Astrocyte of the spinal cord (primary cell): Measurements from ENCODE around the gene IGSF22.
A peak's percentile ranks its signal among the peaks of the same experiment; 100 is the strongest.

Experiments
- DNase-seq: peaks from one replicate; pipeline ENCODE4 v3.0.0; 2011; ENCODE audit warnings: low read depth, low spot score
- H3K4me3 ChIP-seq: 2 replicates; pipeline ENCODE4 v1.5.1; 2011; ENCODE audit warnings: low read depth, mild to moderate bottlenecking, low read length, moderate library complexity
- CTCF ChIP-seq: IDR thresholded peaks from 2 replicates; pipeline ENCODE4 v1.5.1; 2012; ENCODE audit warnings: low read depth, mild to moderate bottlenecking, low read length, inconsistent platforms
- in situ Hi-C: cut with HindIII; loops from 2 replicates; pipeline ENCODE4 v1.10.0; 2017; ENCODE audit warnings: low sequenced_read_pairs

Gene IGSF22

GRCh38 chr11:18761741-18762140, 35.8 kb upstream of the IGSF22 start:
- no peak overlapping the region for H3K4me3 ChIP-seq
- DNase-seq, result no peak
- in situ Hi-C loops, result no loop called here
- no peak for TF ChIP-seq CTCF

DNA sequence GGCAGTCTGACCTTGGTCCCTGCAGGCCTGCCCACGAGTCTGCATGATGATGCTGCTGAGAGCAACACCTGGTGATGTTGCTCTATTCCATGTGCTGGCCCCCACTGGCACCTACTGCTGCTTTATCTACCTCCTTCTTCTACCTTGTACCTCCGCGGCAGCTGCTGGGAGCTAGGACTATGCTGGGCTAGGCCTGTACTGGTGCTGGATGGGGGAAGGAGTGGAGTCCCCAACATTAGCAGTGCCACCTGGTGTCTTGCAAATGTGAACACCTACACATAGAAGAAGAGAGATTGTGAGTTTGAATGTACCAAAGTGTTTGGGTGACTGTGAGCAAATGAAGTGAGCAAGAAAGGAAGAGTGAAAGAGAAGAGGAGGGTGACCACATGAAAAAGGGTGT, 35.2 kb upstream of the IGSF22 start:
- TF ChIP-seq CTCF, result no peak
- H3K4me3 ChIP-seq, result no peak overlapping the region
- in situ Hi-C loops, result no loop called here
- no peak for DNase-seq

GRCh38 chr11:18757811-18758210, 31.8 kb upstream of the IGSF22 start:
- peak; percentile 46 for DNase-seq
- no peak overlapping the region for H3K4me3 ChIP-seq
- in situ Hi-C loops, result no loop called here
- no peak for TF ChIP-seq CTCF

GRCh38 chr11:18756889-18757288, 30.9 kb upstream of the IGSF22 start:
- in situ Hi-C loops, result no loop called here
- H3K4me3 ChIP-seq, result no peak overlapping the region
- no peak for TF ChIP-seq CTCF
- DNase-seq, result no peak

- H3K4me3 ChIP-seq, result no peak overlapping the region
- in situ Hi-C loops, result no loop called here
- no peak for TF ChIP-seq CTCF
- peak; percentile 7 for DNase-seq
Observed at GRCh38 chr11:18754308-18754707, 28.3 kb upstream of the IGSF22 start.

DNA sequence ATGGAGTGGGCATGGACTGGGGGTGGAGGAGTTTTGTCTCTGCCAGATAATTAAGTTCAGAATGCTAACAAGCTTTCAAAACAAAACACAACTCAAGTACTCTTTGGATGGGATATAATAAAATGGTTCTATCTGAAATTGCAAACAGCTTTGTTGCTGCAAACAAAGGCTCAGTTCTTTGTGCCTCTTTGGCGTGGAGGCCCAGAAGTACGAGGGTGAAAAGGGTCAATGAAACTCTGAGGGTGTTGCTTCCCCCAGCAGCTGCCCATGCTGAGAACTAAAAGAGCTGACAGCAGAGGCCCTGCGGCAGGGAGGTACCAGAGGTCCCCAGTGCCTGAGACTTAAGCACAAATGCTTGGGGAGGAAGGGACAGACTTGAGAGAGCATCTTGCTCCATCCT, 26.5 kb upstream of the IGSF22 start:
- no peak for TF ChIP-seq CTCF
- in situ Hi-C loops, result no loop called here
- H3K4me3 ChIP-seq, result no peak overlapping the region
- no peak for DNase-seq

DNA sequence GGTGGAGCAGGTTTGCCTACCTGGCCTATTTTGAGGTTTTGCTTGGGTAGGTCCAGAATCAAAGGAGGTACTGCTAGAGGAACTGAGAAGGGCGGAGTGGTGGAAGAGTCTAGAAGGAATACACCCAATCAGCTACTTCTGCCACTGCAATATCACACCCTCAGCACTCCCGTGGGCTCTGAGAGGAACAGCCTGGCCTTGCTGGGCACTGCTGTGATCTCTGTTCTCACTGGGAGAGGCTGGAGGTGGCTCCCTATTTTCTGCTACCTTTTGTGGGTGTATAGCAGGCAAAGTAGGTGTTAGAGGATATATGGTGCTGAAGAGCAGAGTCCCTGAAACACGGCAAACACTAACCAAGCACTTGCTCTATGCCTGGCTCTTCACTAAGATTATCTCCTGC, 25.0 kb upstream of the IGSF22 start:
- in situ Hi-C loops, result no loop called here
- DNase-seq, result no peak
- no peak overlapping the region for H3K4me3 ChIP-seq
- TF ChIP-seq CTCF, result no peak
